Measurements from ENCODE around the gene ICA1.

The ICA1 gene

DNA sequence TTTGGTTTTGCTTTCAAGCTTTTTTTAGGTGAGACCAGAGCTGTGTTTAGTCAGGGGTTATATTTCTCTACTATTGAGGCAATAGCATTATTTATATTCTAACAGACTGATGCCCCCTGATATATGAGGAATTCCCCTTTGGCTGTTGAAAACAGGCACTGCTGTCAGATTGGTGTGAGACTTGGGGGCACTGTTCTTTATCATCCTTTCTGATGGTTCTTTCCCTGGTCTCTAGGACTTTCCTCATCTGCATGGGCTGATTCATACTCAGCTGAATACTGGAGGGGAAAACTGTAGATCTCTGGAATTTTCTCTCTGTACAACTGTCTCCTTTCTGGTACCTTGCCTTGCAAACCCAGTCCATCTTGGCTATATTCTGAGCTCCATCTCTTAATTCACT lies 10.0 kb upstream of the ICA1 start:
- TF ChIP-seq, protein P1, sequence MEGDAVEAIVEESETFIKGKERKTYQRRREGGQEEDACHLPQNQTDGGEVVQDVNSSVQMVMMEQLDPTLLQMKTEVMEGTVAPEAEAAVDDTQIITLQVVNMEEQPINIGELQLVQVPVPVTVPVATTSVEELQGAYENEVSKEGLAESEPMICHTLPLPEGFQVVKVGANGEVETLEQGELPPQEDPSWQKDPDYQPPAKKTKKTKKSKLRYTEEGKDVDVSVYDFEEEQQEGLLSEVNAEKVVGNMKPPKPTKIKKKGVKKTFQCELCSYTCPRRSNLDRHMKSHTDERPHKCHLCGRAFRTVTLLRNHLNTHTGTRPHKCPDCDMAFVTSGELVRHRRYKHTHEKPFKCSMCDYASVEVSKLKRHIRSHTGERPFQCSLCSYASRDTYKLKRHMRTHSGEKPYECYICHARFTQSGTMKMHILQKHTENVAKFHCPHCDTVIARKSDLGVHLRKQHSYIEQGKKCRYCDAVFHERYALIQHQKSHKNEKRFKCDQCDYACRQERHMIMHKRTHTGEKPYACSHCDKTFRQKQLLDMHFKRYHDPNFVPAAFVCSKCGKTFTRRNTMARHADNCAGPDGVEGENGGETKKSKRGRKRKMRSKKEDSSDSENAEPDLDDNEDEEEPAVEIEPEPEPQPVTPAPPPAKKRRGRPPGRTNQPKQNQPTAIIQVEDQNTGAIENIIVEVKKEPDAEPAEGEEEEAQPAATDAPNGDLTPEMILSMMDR (IDR thresholded peaks at IDR 0.05; ENCODE audit: low read depth, low read length) = no peak
- DNase-seq (ENCODE audit: low read depth, low spot score) = no peak
- H3K4me3 ChIP-seq (ENCODE audit: low read depth, low read length) = no peak overlapping the region
- in situ Hi-C loops (cut with HindIII; ENCODE audit: low sequenced_read_pairs) = no loop called here

DNA sequence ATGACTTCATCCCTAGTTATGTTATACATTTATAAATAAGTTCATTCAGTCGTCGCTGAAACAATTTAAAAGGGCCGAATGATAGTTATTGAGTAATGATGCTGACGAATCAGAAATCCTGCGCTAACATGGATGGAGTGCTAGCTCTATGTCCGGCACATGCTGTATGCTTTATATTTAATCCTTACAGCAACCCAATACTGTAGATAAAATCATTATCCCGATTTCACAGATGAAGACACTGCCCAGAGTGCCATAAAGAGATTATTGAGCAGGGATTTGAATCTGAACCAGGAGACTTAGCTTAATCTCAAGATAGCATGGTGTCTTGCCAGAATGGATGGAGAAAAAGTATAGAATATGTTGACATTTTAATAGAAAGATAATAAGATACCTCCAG lies 1.1 kb upstream of the ICA1 start:
- TF ChIP-seq, protein P1 (IDR thresholded peaks at IDR 0.05; ENCODE audit: low read depth, low read length) = no peak
- DNase-seq (ENCODE audit: low read depth, low spot score) = no peak
- in situ Hi-C loops (cut with HindIII; ENCODE audit: low sequenced_read_pairs) = no loop called here
- H3K4me3 ChIP-seq (ENCODE audit: low read depth, low read length) = no peak overlapping the region

DNA sequence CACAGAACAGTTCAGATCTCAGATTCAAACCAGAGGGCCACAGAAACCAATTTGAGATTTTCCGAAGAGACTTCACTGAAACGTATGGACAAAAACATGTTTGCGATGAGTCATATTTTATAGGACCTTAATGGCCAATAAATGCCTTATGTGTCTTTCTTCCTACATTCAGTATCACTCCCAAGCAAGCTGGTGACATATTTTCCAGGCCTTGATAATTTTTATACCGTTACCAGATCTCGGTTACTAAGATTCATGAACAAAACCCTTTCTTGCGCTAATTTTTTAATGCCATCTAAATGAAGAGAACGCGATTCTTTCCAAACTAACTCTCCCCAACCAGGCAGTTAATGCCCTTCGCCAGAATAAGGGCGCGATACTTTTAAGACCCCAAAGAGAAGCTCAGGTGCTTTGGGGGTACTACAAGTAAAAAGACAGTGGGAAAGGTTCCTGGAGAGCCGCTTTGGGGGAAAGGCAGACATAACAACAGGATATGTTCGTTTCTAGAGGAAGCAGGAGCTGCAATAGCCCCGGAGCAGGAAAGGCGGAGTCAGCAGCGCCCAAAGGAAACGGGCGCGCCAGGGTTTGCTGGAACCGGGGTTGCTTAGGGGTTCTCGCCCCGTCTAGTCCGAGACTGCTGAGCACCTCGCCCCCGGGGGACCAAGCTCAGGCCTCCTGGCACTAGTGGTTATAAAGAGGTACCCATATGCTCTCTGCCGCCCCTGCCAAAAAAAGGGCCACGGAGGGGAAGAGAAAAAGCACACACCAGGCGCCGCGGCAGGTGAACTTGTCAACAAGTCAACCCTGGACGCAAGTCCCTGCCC lies 884 bp downstream of the ICA1 start:
- TF ChIP-seq, protein P1 (IDR thresholded peaks at IDR 0.05; ENCODE audit: low read depth, low read length) = no peak
- peak overlapping the region; percentile 51 for H3K4me3 ChIP-seq (ENCODE audit: low read depth, low read length)
- in situ Hi-C loops (cut with HindIII; ENCODE audit: low sequenced_read_pairs) = no loop called here
- no peak for DNase-seq (ENCODE audit: low read depth, low spot score)

DNA sequence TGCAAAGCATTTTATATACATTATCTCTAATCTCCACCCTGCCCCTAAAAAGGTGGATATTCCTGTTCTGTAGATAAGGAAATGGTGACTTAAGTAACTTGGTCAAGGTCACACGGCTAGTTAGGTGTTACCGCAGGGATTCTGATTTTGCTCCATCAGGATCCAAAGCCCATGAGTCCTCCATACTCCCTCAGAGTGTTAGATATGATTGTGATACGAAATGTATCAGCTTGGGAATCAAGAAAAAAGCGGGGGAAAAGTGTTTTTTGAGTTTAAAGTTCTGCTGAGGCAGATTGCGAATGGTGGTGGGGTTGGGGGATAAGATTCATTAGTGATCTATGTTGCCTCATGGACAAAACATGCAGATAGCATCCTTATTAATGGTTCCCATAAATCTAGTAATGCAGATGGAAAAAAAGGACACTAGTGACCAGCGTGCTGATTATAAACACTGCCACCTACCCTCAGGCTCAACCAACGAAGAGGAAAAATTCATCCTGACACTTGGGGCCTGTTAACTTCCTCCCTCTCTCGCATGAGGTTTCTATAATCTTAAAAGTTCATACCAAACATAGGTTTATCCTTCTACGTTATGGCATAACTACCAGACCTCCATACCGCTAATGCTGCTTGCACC lies 2.3 kb downstream of the ICA1 start:
- in situ Hi-C loops (cut with HindIII; ENCODE audit: low sequenced_read_pairs) = no loop called here
- TF ChIP-seq, protein P1 (IDR thresholded peaks at IDR 0.05; ENCODE audit: low read depth, low read length) = no peak
- H3K4me3 ChIP-seq (ENCODE audit: low read depth, low read length) = no peak overlapping the region
- DNase-seq (ENCODE audit: low read depth, low spot score) = no peak

DNA sequence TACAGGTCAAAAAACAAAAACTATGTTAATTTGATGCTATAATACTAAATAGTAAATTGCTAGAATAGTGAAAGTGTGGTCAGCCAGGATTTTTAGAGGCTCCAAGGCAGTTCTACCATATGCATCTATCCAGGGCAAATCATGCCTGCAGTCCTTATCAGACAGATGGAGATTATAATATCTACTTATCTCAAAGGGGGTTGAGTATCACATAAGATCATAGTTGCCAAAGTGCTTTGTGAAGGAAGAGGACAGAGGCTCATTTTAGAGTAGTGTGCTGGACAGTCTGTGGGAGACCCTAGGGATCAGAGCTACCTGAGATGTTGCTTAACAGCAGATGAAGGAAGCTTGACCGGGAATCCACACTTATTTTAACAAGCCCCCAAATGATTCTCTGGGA lies 3.2 kb downstream of the ICA1 start:
- in situ Hi-C loops (cut with HindIII; ENCODE audit: low sequenced_read_pairs) = no loop called here
- no peak for DNase-seq (ENCODE audit: low read depth, low spot score)
- TF ChIP-seq, protein P1 (IDR thresholded peaks at IDR 0.05; ENCODE audit: low read depth, low read length) = no peak
- no peak overlapping the region for H3K4me3 ChIP-seq (ENCODE audit: low read depth, low read length)

DNA sequence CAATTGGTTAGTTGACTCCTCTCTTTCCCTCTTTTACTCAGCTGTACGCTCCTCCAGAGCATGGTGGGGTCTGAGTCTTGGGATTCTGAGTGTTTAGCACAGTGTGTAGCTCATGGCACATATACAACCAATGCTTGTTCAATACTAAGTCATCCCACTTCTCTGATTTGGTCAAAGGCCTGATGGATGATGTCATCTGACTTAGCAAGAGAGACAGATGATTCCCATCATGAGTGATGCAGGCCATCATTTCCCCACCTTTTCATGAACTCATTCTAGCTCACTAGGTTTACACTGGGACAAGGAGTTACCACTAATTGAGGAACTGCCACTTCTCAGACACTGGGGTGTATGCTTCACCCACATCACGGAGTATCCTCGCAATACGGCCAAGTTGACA lies 3.8 kb downstream of the ICA1 start:
- in situ Hi-C loops (cut with HindIII; ENCODE audit: low sequenced_read_pairs) = no loop called here
- no peak overlapping the region for H3K4me3 ChIP-seq (ENCODE audit: low read depth, low read length)
- TF ChIP-seq, protein P1 (IDR thresholded peaks at IDR 0.05; ENCODE audit: low read depth, low read length) = no peak

More for the DNA sequence above, 3.8 kb downstream of the ICA1 start:
- DNase-seq (ENCODE audit: low read depth, low spot score) = no peak

Data from astrocyte of the spinal cord (primary cell).